HFFc6 (cell line): ENCODE results near the gene MALAT1. TPM values are rescaled to one million over a fixed set of nuclear protein-coding genes. Genes with fewer than 3 reads are reported as not detected.
A peak's percentile ranks its signal among the peaks of the same experiment; 100 is the strongest.

Experiments used
- DNase-seq: peaks from one replicate; pipeline ENCODE4 v3.0.0-alpha.2; 2018
- H3K27ac Mint-ChIP-seq: 2 replicates; pipeline ENCODE4 v1.8.0; 2020; ENCODE audit warnings: mild to moderate bottlenecking, mixed read lengths
- H3K27me3 Mint-ChIP-seq: 2 replicates; pipeline ENCODE4 v1.8.0; 2021; ENCODE audit warnings: mild to moderate bottlenecking, moderate library complexity, mixed read lengths; ENCODE audit not compliant: insufficient read depth
- H3K36me3 Mint-ChIP-seq: 2 replicates; pipeline ENCODE4 v1.8.0; 2021; ENCODE audit warnings: low read depth, mixed read lengths
- H3K4me1 Mint-ChIP-seq: 2 replicates; pipeline ENCODE4 v1.8.0; 2020; ENCODE audit warnings: low read depth, mixed read lengths
- H3K4me3 Mint-ChIP-seq: 2 replicates; pipeline ENCODE4 v1.8.0; 2020; ENCODE audit warnings: mild to moderate bottlenecking, moderate library complexity, mixed read lengths
- H3K9me3 Mint-ChIP-seq: 2 replicates; pipeline ENCODE4 v1.8.0; 2020; ENCODE audit warnings: mild to moderate bottlenecking, mixed read lengths
- total RNA-seq, 6 experiments: library from RNA; stranded (reverse); fragmentation: NEBNext Ultra II Directional; extraction: Animal tissue kit (Norgen Biotek cat#: 25700); gene quantifications; 2 replicates in 1 of 6; 3 replicates in 5 of 6; pipeline ENCODE4 v1.2.3, GENCODE V29; 2021
- TF ChIP-seq, protein P1 (sequence below): fragments of 200-600 bp; sonication (generic); IDR thresholded peaks from 2 replicates; pipeline ENCODE4 v1.5.0; 2021; ENCODE audit warnings: antibody characterized with exemption, mild to moderate bottlenecking

The MALAT1 gene
- total RNA-seq, 6 experiments from 2014 or later = 3,136 to 4,087 (median 3,570) TPM

DNA sequence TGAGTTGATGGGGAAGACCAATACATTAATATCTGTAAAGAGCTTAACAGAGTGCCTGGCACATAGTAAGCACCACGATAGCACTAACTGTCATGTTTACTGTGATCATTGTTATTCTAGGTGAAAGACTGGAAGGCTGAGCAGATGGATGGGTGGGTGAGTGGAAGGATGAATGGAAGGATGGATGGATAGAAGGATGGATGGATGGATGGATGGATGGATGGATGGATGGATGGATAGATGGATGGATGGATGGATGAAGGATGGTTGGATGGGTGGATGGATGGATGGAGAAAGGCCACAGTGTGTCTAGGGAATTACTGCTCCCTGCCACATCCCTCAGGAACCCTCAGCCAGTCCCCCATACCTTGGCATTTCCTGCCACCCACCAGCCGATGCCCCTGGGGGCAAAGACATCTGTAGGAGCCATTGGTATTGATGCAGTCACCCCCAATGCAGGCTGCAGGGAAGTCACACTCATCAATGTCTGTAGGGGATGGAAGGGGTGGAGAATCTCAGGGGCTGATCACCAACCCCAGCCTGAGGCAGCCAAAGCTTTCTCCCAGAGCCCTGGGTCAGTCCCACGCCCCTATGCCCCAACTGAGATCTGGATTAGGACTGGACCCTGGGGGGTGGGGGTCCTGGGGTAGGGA, 44.0 kb downstream of the MALAT1 start:
- H3K27me3 Mint-ChIP-seq = peaks cover 7% of the 10 kb centered on the region
- peak overlapping the region; percentile 14; the same call in 1 of the 2 replicates for H3K27ac Mint-ChIP-seq
- H3K4me3 Mint-ChIP-seq = no peak overlapping the region
- TF ChIP-seq, protein P1, sequence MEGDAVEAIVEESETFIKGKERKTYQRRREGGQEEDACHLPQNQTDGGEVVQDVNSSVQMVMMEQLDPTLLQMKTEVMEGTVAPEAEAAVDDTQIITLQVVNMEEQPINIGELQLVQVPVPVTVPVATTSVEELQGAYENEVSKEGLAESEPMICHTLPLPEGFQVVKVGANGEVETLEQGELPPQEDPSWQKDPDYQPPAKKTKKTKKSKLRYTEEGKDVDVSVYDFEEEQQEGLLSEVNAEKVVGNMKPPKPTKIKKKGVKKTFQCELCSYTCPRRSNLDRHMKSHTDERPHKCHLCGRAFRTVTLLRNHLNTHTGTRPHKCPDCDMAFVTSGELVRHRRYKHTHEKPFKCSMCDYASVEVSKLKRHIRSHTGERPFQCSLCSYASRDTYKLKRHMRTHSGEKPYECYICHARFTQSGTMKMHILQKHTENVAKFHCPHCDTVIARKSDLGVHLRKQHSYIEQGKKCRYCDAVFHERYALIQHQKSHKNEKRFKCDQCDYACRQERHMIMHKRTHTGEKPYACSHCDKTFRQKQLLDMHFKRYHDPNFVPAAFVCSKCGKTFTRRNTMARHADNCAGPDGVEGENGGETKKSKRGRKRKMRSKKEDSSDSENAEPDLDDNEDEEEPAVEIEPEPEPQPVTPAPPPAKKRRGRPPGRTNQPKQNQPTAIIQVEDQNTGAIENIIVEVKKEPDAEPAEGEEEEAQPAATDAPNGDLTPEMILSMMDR = no peak
- peaks cover 9% of the 10 kb centered on the region; the same call in 1 of the 2 replicates for H3K36me3 Mint-ChIP-seq
- no peaks in the 10 kb centered on the region for H3K9me3 Mint-ChIP-seq
- H3K4me1 Mint-ChIP-seq = peaks cover 13% of the 10 kb centered on the region
- DNase-seq = no peak

DNA sequence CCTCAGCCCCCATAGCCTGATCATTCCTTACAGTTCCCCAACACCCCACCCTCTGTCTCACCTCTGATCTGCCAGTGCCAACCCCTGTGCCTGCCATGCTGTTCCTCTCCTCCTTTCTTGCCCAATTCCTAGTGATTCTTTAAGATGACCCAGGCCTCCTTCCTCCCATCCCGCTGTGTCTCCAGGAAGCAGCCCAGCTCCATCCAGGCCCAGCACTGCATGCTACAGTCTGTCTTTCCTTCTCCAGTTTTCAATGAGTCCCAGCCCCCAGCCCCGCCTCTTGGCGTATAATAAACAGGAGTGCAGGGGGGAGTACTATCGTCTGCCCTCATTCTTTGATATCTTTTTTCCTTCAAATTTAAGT, 47.0 kb downstream of the MALAT1 start:
- Mint-ChIP-seq H3K27ac (no peak overlapping the region), H3K9me3 (no peaks in the 10 kb centered on the region), H3K27me3 (peaks cover 3% of the 10 kb centered on the region), H3K4me1 (peaks cover 13% of the 10 kb centered on the region), H3K36me3 (peaks cover 23% of the 10 kb centered on the region), H3K4me3 (no peak overlapping the region)
- TF ChIP-seq, protein P1 = no peak
- DNase-seq = no peak

DNA sequence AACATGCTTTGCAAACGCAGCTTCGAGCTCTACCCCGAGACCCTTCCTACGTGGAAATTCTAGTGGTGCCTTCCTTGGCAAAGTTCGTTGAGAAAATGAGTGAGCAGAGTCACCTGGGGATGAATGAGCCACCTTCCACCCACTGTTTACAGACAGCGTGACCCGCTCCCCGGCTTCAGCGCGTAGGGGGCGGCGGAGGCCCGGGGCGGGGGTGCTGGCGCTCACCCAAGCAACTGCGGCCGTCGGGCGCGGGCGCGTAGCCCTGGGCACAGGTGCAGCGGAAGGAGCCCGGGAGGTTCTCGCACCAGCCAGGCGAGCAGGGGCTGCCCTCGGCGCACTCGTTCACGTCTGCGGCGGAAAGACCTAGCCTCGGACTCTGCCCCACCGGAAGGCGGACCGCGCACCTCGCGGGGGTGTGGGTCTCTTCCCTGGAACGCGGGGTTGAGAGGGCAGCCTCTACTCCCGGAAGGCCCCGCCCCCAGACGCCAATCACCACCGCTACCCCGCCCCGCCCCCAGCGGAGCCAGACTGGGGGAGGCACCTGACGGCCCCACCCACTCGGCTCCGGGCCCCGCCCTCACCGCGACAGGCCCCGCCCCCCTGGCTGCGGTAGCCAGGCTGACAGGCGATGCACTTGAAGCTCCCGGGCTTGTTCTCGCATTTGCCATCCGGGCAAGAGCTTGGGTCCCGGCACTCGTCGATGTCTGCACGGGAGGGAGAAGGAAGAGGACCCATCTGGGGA, 47.5 kb downstream of the MALAT1 start:
- no peaks in the 10 kb centered on the region for H3K9me3 Mint-ChIP-seq
- TF ChIP-seq, protein P1 = no peak
- H3K36me3 Mint-ChIP-seq = peaks cover 28% of the 10 kb centered on the region
- DNase-seq = no peak
- no peak overlapping the region for H3K27ac Mint-ChIP-seq
- peaks cover 8% of the 10 kb centered on the region for H3K4me1 Mint-ChIP-seq
- peaks cover 3% of the 10 kb centered on the region for H3K27me3 Mint-ChIP-seq
- no peak overlapping the region for H3K4me3 Mint-ChIP-seq

DNA sequence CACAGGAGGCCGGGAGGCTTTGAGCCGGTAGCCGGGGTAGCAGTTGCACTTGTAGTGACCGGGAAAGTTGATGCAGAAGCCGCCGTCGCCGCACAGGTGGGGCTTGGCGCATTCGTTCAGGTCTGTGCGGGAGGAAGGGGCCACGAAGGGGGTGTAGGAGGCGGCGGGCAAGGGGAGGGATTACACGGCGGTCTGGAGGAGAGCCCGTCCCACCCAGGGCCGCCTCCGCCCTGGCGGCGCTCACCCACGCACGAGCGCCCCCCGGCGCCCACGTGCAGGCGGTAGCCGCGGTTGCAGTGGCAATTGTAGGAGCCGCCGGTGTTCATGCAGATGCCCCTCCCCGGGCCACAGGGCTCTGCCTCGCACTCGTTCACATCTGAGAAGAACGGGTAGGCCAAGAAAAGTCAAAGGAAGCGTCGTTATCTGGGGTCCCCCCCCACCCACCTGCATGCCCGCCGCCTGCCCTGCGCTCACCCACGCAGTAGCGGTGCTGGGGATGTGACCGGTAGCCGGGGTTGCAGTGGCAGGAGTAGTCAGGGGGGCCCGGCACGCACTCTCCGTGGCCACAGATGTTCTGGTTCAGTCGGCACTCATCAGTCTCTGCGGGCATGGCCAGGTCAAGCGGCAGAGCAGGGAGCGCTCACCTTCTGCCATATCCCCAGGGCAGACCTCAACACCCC, 48.7 kb downstream of the MALAT1 start:
- H3K36me3 Mint-ChIP-seq = peaks cover 39% of the 10 kb centered on the region

DNA sequence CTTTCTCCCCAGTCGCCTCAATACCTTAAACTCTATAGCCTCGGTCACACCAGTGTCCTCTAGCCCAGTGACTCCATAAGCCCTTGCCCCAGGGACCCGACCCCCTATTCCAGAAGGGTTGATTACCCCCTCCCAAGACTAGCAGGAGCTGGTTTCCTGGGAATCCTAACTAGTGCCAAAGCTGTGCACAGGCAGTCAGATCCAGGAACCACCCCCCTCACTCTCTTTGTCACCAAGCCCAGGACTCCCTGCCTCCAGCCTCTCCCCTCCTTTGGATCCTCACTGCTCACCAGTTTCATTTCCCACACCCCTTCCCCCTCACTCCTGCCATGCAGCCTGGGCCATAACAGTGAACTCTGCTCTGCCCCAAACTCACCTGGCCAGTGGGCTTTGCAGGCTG, 49.5 kb downstream of the MALAT1 start:
- TF ChIP-seq, protein P1 = no peak
- Mint-ChIP-seq H3K36me3 (peaks cover 36% of the 10 kb centered on the region), H3K4me1 (0 out of 2 replicates have a peak, but pooled peaks cover 5% of the 10 kb centered on the region), H3K27ac (no peak overlapping the region), H3K9me3 (no peaks in the 10 kb centered on the region), H3K4me3 (no peak overlapping the region), H3K27me3 (peaks cover 3% of the 10 kb centered on the region)
- DNase-seq = no peak

More for the DNA sequence above, 48.7 kb downstream of the MALAT1 start:
- no peak for DNase-seq
- TF ChIP-seq, protein P1 = no peak
- Mint-ChIP-seq H3K27ac (no peak overlapping the region), H3K9me3 (no peaks in the 10 kb centered on the region), H3K4me1 (0 out of 2 replicates have a peak, but pooled peaks cover 4% of the 10 kb centered on the region), H3K4me3 (no peak overlapping the region), H3K27me3 (peaks cover 3% of the 10 kb centered on the region)
